GM19372 (cell line): ENCODE measurements around the gene LCMT2.
"Not testable (repeated sequence)": the region's sequence is repeated elsewhere in the genome, so short reads cannot be mapped to it uniquely, and the experiment has no call there.

Experiments used
- ATAC-seq: cut with Tn5 transposase; IDR thresholded peaks from one replicate; pipeline ENCODE4 v1.9.1; 2021; ENCODE audit warnings: mild to moderate bottlenecking, low read depth, moderate library complexity; ENCODE audit not compliant: unreplicated experiment

The LCMT2 gene

GRCh38 chr15:43316971-43317346, 13.4 kb downstream of the LCMT2 start:
- ATAC-seq, result no peak

GRCh38 chr15:43316016-43316970, 14.1 kb downstream of the LCMT2 start:
- no peak for ATAC-seq

GRCh38 chr15:43314171-43314570, 16.2 kb downstream of the LCMT2 start:
- no peak for ATAC-seq

- no peak for ATAC-seq
Measured at GRCh38 chr15:43312378-43312777, 18.0 kb downstream of the LCMT2 start.

GRCh38 chr15:43302205-43302817, 28.1 kb downstream of the LCMT2 start, which contains the start of gene TGM7:
Gene TGM7 (minus strand): TSS chr15:43302255.
- no peak for ATAC-seq

- no peak for ATAC-seq
Measured at GRCh38 chr15:43299884-43300283, 30.5 kb downstream of the LCMT2 start.

- ATAC-seq, result no peak
Measured at GRCh38 chr15:43299411-43299810, 31.0 kb downstream of the LCMT2 start.

GRCh38 chr15:43294091-43294706, 36.2 kb downstream of the LCMT2 start:
- no peak for ATAC-seq

- ATAC-seq, result no peak
Measured at GRCh38 chr15:43293432-43293831, 36.9 kb downstream of the LCMT2 start.

GRCh38 chr15:43292375-43293078, 37.8 kb downstream of the LCMT2 start:
- ATAC-seq, result no peak

- not testable (repeated sequence) for ATAC-seq
Measured at GRCh38 chr15:43289656-43290055, 40.7 kb downstream of the LCMT2 start.

GRCh38 chr15:43287254-43287653, 43.1 kb downstream of the LCMT2 start:
- ATAC-seq, result no peak

GRCh38 chr15:43286074-43286473, 44.3 kb downstream of the LCMT2 start:
- no peak for ATAC-seq

GRCh38 chr15:43285609-43286037, 44.8 kb downstream of the LCMT2 start:
- no peak for ATAC-seq

- ATAC-seq, result no peak
Measured at GRCh38 chr15:43283526-43283925, 46.8 kb downstream of the LCMT2 start.

GRCh38 chr15:43281926-43282602, 48.3 kb downstream of the LCMT2 start:
- ATAC-seq, result no peak

GRCh38 chr15:43280996-43281395, 49.4 kb downstream of the LCMT2 start:
- ATAC-seq, result no peak

GRCh38 chr15:43279496-43279895, 50.9 kb downstream of the LCMT2 start:
- no peak for ATAC-seq

- ATAC-seq, result no peak
Measured at GRCh38 chr15:43278869-43279268, 51.5 kb downstream of the LCMT2 start.

- ATAC-seq, result no peak
Measured at GRCh38 chr15:43277901-43278300, 52.5 kb downstream of the LCMT2 start.
